Lung microvascular endothelial cell (primary cell): ENCODE measurements around the gene DPEP3. TPM values are rescaled to one million over a fixed set of nuclear protein-coding genes. Genes with fewer than 3 reads are reported as not detected.
"Not testable (repeated sequence)": the region's sequence is repeated elsewhere in the genome, so short reads cannot be mapped to it uniquely, and the experiment has no call there.

Source experiments
- DNase-seq, 2 donors: peaks; one replicate each; pipeline versions ENCODE4 v3.0.0 to v3.0.0-alpha.2; 2010; ENCODE audit warnings: low read depth in 2 of 2
- total RNA-seq: library from RNA; depleted of rRNA; stranded (reverse); fragments of >200 nt; gene quantifications from 2 replicates; pipeline ENCODE4 v1.2.1, GENCODE V29; 2014

The DPEP3 gene
- 0.20 TPM in 1 of 2 replicates, not detected in the other for total RNA-seq

GRCh38 chr16:67979955-67980678 is at the start of gene DPEP3:
TSS of gene DPEP3 (minus strand) at chr16:67980499. CDS start at chr16:67980380, 119 bp downstream.
- DNase-seq, result no peak

GRCh38 chr16:68028996-68029395 is 48.7 kb upstream of the DPEP3 start:
- no peak for DNase-seq

- peak; percentile 95 to 97 for DNase-seq
These were observed 42.6 kb upstream of the DPEP3 start, which contains the start of the genes DDX28 and DUS2 for GRCh38 chr16:68022728-68023537. TSS of gene DDX28 (minus strand) at chr16:68023232. CDS start at chr16:68023202, 30 bp downstream. TSS of gene DUS2 (plus strand) at chr16:68023284. CDS start at chr16:68038024, 14,740 bp downstream.

GRCh38 chr16:68022278-68022727 is 42.0 kb upstream of the DPEP3 start:
- DNase-seq, result no peak

- DNase-seq, result no peak
These were observed 41.2 kb upstream of the DPEP3 start for GRCh38 chr16:68021490-68021889.

- no peak for DNase-seq
These were observed 38.9 kb upstream of the DPEP3 start for GRCh38 chr16:68019167-68019680.

- no peak for DNase-seq
These were observed 35.4 kb upstream of the DPEP3 start, which contains the start of gene DPEP2NB for GRCh38 chr16:68015681-68016080. TSS of gene DPEP2NB (minus strand) at chr16:68015911. CDS start at chr16:68015770, 141 bp downstream.

- peak; percentile 53 to 72 for DNase-seq
These were observed 33.1 kb upstream of the DPEP3 start for GRCh38 chr16:68013440-68013839.

- DNase-seq, result not testable (repeated sequence)
These were observed 29.6 kb upstream of the DPEP3 start for GRCh38 chr16:68009872-68010271.

GRCh38 chr16:68009157-68009735 is 28.9 kb upstream of the DPEP3 start:
- no peak for DNase-seq

- peak; percentile 86 to 95 for DNase-seq
These were observed 25.5 kb upstream of the DPEP3 start for GRCh38 chr16:68005786-68006286.

GRCh38 chr16:68005211-68005610 is 24.9 kb upstream of the DPEP3 start:
- no peak for DNase-seq

- DNase-seq, result no peak
These were observed 22.7 kb upstream of the DPEP3 start for GRCh38 chr16:68003031-68003430.

- DNase-seq, result peak in 1 of 2 donors; percentile 76
These were observed 20.2 kb upstream of the DPEP3 start for GRCh38 chr16:68000450-68000849.

GRCh38 chr16:67999985-68000384 is 19.7 kb upstream of the DPEP3 start:
- DNase-seq, result no peak

- not testable (repeated sequence) for DNase-seq
These were observed 18.7 kb upstream of the DPEP3 start, which contains the start of gene DPEP2 for GRCh38 chr16:67998779-67999688. TSS of gene DPEP2 (minus strand) at chr16:67999484. CDS start at chr16:67993212, 6,272 bp downstream.

- DNase-seq, result not testable (repeated sequence)
These were observed 18.0 kb upstream of the DPEP3 start for GRCh38 chr16:67998231-67998778.

- DNase-seq, result no peak
These were observed 16.4 kb upstream of the DPEP3 start for GRCh38 chr16:67996666-67997065.

- DNase-seq, result no peak
These were observed 15.1 kb upstream of the DPEP3 start for GRCh38 chr16:67995423-67995822.

- not testable (repeated sequence) for DNase-seq
These were observed 13.7 kb upstream of the DPEP3 start for GRCh38 chr16:67994040-67994408.
